RWPE2 (cell line): ENCODE measurements around the gene COL12A1.

Experiments
- ATAC-seq: fragments of 200-7000 bp; cut with Tn5 transposase; 3 replicates; pipeline ENCODE4 v1.9.1; 2021; ENCODE audit warnings: low read depth
- DNase-seq: peaks from one replicate; pipeline ENCODE4 v3.0.0-alpha.2; 2020; ENCODE audit warnings: low spot score
- H3K27ac ChIP-seq: fragments of 450-650 bp; 2 replicates; pipeline ENCODE4 v1.5.1; 2017; ENCODE audit warnings: mild to moderate bottlenecking; ENCODE audit not compliant: poor library complexity, severe bottlenecking
- H3K27me3 ChIP-seq: fragments of 250-450 bp; sonication (Bioruptor Pico); 2 replicates; pipeline ENCODE4 v1.5.1; 2021; ENCODE audit warnings: mild to moderate bottlenecking, moderate library complexity; ENCODE audit not compliant: insufficient read depth, poor library complexity, severe bottlenecking
- H3K36me3 ChIP-seq: fragments of 250-450 bp; sonication (Bioruptor Pico); 2 replicates; pipeline ENCODE4 v1.5.1; 2020; ENCODE audit warnings: low read depth, mild to moderate bottlenecking, moderate library complexity
- H3K4me1 ChIP-seq: fragments of 250-450 bp; sonication (Bioruptor Pico); 2 replicates; pipeline ENCODE4 v1.5.1; 2021; ENCODE audit warnings: mild to moderate bottlenecking, moderate library complexity; ENCODE audit not compliant: insufficient read depth, poor library complexity, severe bottlenecking
- H3K4me3 ChIP-seq: fragments of 250-450 bp; sonication (Bioruptor Pico); 2 replicates; pipeline ENCODE4 v1.5.1; 2021; ENCODE audit warnings: mild to moderate bottlenecking, moderate library complexity; ENCODE audit not compliant: severe bottlenecking
- H3K9me3 ChIP-seq: fragments of 250-450 bp; sonication (Bioruptor Pico); 2 replicates; pipeline ENCODE4 v1.5.1; 2021; ENCODE audit warnings: mild to moderate bottlenecking, moderate library complexity; ENCODE audit not compliant: severe bottlenecking
- TF ChIP-seq, protein P1 (sequence below): fragments of 450-650 bp; IDR thresholded peaks from one replicate; pipeline ENCODE4 v1.5.1; 2017; ENCODE audit warnings: mild to moderate bottlenecking, moderate library complexity; ENCODE audit not compliant: poor library complexity, severe bottlenecking

The COL12A1 gene

DNA sequence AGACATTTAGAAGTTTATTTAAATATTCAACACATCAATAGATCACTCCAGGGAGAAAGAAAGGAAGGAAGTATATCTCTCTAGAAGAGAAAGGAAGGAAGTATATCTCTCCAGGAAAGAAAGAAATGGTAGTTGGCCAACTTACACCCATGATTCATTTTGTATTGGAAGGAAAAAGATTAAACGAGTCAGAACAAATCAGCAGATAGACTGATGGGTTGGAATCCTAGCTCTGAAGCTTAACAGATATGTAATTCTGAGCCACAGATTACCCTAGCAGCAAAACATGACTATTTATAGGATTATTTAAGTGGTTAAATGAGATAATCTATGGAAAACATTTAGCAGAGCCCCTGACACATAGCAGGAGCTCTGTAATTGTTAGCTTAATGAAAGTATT lies 27.1 kb downstream of the COL12A1 start:
- H3K27me3 ChIP-seq: no peaks in the 10 kb centered on the region
- peaks cover 75% of the 10 kb centered on the region for H3K36me3 ChIP-seq
- DNase-seq (no peak), ATAC-seq (no peak)
- no peaks in the 10 kb centered on the region for H3K4me1 ChIP-seq
- no peak overlapping the region for H3K4me3 ChIP-seq
- no peaks in the 10 kb centered on the region for H3K9me3 ChIP-seq
- H3K27ac ChIP-seq: no peak overlapping the region
- TF ChIP-seq, protein P1, sequence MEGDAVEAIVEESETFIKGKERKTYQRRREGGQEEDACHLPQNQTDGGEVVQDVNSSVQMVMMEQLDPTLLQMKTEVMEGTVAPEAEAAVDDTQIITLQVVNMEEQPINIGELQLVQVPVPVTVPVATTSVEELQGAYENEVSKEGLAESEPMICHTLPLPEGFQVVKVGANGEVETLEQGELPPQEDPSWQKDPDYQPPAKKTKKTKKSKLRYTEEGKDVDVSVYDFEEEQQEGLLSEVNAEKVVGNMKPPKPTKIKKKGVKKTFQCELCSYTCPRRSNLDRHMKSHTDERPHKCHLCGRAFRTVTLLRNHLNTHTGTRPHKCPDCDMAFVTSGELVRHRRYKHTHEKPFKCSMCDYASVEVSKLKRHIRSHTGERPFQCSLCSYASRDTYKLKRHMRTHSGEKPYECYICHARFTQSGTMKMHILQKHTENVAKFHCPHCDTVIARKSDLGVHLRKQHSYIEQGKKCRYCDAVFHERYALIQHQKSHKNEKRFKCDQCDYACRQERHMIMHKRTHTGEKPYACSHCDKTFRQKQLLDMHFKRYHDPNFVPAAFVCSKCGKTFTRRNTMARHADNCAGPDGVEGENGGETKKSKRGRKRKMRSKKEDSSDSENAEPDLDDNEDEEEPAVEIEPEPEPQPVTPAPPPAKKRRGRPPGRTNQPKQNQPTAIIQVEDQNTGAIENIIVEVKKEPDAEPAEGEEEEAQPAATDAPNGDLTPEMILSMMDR: no peak

DNA sequence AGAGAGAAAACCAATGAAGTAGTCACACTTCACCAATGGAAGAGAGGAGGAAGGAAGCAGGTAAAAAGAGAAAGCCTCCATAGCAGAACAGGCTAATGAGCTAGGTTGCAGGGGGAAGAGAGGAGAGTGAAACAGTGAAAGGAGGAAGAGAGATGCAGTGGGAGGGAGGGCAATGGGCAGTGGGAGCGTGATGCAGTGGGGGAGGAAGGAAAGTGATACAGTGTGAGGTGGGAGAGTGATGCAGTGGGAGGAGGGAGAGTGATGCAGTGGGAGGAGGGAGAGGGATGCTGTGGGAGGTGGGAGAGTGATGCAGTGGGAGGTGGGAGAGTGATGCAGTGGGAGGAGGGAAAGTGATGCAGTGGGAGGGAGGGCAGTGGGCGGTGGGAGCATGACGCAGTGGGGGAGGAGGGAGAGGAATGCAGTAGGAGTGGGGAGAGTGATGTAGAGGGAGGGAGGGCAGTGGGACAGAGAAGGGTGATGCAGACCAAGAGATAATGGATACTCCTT lies 29.7 kb downstream of the COL12A1 start:
- H3K36me3 ChIP-seq: peaks cover 66% of the 10 kb centered on the region
- no peaks in the 10 kb centered on the region for H3K9me3 ChIP-seq
- no peak for ATAC-seq
- no peaks in the 10 kb centered on the region for H3K27me3 ChIP-seq
- no peaks in the 10 kb centered on the region for H3K4me1 ChIP-seq
- no peak for DNase-seq
- TF ChIP-seq, protein P1: no peak
- H3K4me3 ChIP-seq: no peak overlapping the region
- no peak overlapping the region for H3K27ac ChIP-seq

DNA sequence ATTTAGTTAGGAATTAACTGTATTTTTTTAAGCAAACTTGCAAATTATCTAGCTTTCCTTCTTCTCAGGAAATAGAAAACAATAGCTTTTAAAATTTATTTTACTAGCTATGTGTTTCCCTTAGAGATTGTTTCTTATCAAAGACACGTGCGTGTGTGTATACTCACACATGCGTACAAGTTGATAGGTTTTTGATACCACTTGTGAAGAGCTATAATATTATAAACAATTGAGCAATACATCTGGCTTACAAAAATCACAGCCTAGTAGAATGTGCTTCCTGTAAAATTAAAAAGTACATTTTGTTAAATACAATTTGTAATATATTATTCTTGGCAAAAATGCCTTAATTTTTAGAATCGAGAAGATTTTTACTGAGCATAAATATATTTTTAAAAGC lies 33.9 kb downstream of the COL12A1 start:
- Histone ChIP-seq H3K4me3 (no peak overlapping the region), H3K4me1 (no peaks in the 10 kb centered on the region), H3K27me3 (no peaks in the 10 kb centered on the region)

DNA sequence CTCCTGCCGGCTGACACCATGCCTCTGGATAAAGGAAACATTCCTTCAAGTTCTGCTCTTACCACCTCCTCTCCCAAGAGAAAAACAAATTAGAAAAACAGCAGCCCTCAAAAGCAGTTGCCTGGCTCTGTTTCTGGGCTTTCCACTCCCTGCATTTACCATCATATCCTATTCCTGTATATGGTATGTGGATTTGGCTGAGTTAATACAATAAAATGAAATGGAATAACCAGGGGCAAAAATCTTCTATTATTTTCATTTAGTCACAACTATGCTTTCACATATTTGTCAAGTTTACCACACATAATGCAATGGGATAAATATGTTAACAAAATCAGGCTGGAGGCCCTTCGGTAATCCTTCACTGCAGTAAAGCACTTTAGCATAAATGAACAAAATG lies 34.3 kb downstream of the COL12A1 start:
- Histone ChIP-seq H3K4me3 (no peak overlapping the region), H3K4me1 (no peaks in the 10 kb centered on the region), H3K9me3 (no peaks in the 10 kb centered on the region), H3K27ac (no peak overlapping the region), H3K36me3 (peaks cover 30% of the 10 kb centered on the region), H3K27me3 (no peaks in the 10 kb centered on the region)
- TF ChIP-seq, protein P1: no peak
- DNase-seq (no peak), ATAC-seq (no peak)

More for the DNA sequence above, 33.9 kb downstream of the COL12A1 start:
- Histone ChIP-seq H3K27ac (no peak overlapping the region), H3K9me3 (no peaks in the 10 kb centered on the region), H3K36me3 (peaks cover 34% of the 10 kb centered on the region)
- no peak for ATAC-seq
- DNase-seq: no peak
- TF ChIP-seq, protein P1: no peak

DNA sequence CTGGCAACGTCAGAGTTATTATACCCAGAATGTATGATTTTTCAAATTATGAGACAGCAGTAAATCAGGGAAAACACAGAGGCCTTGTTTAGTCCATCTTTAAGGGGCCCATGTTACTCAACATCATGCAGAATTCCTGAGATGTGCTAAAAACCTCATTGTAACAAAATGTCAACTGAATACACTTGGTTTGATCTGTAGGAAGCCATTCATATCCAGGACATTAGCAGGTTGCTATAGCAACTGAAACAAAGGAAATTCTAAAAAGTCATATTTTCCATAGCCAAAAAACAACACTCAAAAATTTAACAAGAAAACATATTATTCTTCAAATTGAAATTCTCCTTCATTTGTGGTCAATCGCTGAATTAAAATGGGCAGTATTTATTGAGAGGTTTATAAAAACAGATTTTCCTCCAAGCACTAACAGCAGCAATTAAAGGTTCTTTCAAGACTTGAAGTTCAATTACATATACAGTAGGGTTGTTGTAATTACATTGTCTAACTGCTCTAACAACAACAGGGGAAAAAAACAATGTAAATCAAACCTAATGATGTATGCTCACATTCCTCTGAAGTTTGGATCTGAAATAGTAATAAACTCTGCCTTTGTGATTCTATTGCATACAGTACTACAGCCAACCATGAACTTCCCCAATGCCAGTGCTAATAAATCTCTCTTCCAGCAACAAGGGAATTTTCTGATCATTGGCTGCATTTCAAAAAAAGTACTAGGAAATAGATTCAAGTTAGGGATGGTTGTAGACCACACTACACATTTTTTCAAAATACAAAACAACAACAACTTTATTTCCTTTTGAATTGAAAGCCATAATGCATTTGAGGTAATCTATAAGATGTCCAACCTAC lies 34.9 kb downstream of the COL12A1 start:
- Histone ChIP-seq H3K36me3 (peaks cover 33% of the 10 kb centered on the region), H3K27ac (no peak overlapping the region), H3K4me1 (no peaks in the 10 kb centered on the region), H3K4me3 (no peak overlapping the region), H3K27me3 (no peaks in the 10 kb centered on the region), H3K9me3 (no peaks in the 10 kb centered on the region)
- TF ChIP-seq, protein P1: no peak
- DNase-seq (no peak), ATAC-seq (no peak)
